GM19324 (cell line): Measurements from ENCODE around the gene EPB41L2.
A peak's percentile ranks its signal among the peaks of the same experiment; 100 is the strongest.

ENCODE experiments used
- ATAC-seq: cut with Tn5 transposase; IDR thresholded peaks from one replicate; pipeline ENCODE4 v1.9.1; 2021; ENCODE audit warnings: mild to moderate bottlenecking, moderate library complexity; ENCODE audit not compliant: unreplicated experiment, low FRiP score

EPB41L2 gene

DNA sequence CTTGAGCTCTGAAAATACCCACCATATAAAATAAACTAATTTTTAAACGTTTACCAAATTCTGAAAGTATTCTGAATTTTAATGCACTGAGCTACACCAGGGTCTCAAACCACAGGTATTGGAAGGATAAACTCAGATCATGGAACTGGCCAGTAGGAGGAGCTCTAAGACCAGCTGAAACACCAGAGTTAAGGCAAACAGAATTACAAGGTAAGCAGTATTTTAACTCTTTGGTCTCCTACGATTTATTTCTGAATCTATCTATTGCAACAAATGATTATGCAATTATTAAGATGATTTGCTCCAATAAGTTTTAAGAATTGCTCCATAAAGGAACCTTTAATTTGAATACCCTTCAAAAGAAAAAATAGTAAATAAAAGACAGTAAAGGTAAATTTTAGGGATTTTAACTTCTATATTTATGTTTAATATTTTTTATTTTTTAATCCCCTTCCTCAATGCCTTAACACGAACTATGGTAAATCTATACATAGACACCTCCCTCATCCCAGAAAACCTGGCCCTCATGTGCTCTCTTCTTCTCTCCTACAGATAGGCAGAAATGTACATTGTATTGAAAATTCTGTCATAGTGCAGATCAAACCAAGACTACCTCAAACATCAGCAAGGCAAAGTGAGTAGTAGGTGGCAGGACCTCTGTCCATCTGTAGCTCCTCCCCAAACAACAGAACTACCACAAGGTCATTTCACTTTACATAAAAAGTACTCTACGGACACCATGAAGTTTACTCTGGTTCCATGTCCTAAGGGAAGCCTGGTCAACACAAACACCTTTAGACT is 177.5 kb downstream of the EPB41L2 start:
- ATAC-seq = peak; percentile 89

DNA sequence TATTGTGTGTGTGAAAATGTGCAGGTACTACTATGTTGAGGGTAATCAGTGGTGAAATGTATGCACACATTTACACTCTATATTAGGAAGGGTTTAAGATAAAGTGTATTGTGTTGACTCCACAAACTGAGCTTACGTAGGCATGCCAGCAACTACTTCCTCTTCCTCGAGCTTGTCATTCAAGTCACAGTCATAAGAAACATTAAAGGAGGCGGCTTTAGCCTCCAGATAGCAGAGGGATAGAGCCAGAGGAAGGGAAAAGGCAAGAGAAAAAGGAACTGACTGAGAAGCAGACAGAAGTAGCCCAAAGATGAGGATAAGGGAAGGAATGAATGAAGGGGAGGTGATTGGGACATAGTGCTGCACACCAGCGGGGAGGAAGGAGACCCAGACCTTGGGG is 180.7 kb downstream of the EPB41L2 start:
- no peak for ATAC-seq

DNA sequence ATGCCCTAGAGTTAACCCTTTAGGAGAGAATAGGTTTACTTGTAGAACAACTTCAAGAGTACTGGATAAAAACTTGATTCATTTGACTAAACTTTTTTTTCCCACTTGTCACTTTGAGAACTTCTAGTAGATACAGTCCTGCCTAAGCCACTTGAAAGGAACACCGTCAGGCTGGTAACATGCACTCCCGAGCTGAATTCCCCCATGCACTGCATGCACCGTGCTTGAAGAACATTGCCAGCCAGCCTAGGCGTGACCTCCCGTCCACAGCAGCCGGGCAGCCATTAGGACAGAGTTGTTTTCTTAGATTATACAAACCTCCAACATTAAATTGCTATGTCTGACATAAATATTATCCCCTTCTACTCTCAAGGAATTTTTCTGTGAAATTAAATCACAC is 183.2 kb downstream of the EPB41L2 start:
- no peak for ATAC-seq

DNA sequence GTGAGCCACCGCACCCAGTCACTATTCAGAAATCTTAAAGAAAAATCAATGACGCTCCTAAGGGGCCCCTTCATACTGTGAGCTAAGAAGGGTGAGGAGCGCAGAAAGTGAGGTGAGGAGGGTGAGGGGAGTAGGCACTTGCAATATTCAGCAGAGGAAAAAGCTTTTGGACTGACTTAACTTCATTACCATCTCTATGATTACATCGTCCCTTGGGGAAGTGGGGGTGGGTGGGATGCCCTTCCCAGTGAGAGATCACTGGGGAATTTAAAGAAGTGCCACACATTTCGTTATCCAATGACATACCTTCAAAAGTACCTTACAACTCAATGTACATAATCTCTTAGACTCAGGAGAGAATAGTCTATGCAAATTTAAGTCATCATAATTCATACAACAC is 189.3 kb downstream of the EPB41L2 start:
- no peak for ATAC-seq

DNA sequence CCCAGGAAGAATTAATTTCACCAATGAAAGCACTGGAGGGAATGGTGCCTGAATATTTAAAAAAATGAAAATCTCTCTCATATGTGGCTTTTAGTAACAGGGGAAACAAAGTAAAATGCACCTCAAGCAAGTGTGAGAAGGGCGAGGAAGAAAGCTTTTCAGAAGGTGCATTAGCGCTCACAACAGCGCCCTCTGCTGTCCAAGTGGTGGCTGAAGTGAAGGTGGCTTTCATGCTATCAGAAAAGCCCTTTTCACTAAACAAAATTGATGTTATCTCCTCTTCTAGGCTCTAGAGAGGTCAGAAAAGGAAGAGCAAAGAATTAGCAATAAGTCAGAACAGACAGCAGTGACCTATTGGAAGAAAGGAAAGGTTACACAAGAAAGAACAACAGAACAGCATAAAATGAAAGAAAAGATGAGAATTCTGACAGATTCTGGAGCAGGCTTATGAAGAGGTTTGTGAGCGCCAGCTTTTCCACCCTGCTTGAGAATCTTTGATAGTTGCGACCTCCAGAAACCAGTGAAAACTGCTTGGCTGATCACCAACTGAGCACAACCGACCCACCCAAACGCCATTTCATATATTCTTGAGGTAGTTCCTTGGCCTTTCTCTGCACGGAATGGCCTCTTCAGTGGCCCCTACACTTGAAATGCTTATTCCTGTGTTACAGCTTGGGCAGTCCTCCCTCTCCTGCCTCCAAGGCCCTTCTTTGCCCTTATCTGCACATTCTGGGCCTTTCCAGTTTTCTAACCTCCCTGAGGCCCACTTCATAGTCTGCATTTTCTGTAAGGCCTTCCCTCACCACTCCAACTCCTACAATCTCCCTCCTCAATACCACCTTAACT is 190.6 kb downstream of the EPB41L2 start:
- ATAC-seq = no peak

DNA sequence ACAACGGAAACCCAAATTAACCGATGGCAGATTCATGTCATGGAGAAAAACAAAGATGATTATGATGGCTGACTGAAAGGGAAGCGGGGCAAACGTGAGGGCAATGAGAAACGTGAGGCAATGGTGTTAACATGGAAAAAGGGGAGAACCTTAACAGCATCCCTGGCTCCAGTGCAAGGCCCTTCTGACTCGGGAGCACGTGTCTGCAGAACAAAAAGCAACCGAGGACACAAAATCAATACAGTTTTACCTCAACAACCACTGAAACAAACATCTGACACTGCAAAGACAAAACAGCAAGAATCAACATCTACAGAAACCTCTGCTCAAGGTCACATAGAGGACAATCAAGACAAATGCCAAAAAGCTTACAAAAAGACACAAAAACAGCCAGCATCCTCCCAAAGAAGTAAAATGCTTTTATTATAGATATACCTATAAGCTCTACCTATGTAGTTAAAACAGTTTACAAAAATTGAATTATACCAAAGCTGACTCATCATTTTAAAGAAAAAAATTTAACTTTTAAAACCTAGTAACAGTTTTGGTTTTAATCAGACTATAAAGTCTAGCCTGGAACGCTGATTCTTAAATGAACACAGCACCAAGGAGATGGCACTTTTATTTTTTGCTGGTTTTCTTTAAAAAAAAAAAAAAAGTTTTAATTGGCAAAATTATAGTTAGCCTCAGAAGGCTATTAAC is 192.7 kb downstream of the EPB41L2 start:
- ATAC-seq = no peak

DNA sequence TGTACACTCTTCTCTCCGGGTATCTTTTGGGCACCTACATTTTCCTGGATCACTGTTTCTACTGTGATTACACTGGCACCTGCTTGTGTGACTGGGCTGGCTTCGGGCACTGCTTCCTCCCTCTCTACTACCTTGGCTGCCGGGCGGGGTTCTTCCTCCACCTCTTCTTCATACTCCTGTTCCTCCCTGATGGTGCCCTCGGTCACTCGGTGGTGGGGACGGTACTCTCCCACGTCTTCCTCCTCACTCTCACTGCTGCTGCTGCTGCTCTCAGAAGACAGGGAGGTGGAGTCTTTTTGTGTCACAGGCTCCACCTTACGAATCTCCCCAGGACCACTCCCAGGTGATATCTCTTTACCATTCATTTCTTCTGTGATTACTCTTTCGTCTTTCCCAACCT is 193.4 kb downstream of the EPB41L2 start:
- no peak for ATAC-seq

DNA sequence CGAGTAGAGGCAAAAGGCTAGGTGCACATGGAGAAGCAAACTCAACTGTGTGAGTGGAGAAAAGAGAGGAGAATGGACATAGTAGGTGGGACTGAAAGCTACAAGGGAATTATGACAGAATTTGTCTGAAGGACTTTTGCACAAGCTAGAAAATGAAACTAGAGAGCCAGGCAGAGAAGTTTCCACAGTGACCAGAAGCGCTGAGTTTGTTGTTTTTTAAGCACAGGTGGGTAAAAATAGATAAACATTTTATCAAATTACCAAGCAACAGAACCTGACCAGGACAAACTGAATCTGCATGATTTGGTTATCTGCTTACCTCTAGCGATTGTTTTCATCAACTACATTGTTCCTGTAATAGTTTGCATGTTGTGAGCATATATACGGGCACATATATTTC is 197.3 kb downstream of the EPB41L2 start:
- no peak for ATAC-seq

DNA sequence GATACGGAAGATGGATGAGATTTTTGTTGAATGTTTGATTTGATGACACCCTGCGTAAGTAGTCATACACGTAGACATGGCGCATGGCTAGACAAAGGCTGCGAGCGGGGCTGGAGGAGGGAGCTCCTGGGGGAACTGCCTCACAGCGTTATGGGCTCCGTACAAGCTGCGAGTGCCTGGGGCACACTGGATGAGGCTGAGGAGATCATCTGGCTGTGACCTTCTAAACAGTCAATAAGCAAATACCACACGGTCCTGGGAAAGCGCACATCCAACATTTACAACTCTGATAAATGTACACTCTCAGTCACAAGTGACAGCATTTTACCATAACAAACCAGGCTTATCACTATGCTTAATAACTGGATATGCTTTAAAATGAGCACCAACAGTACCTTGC is 198.7 kb downstream of the EPB41L2 start:
- ATAC-seq = no peak

DNA sequence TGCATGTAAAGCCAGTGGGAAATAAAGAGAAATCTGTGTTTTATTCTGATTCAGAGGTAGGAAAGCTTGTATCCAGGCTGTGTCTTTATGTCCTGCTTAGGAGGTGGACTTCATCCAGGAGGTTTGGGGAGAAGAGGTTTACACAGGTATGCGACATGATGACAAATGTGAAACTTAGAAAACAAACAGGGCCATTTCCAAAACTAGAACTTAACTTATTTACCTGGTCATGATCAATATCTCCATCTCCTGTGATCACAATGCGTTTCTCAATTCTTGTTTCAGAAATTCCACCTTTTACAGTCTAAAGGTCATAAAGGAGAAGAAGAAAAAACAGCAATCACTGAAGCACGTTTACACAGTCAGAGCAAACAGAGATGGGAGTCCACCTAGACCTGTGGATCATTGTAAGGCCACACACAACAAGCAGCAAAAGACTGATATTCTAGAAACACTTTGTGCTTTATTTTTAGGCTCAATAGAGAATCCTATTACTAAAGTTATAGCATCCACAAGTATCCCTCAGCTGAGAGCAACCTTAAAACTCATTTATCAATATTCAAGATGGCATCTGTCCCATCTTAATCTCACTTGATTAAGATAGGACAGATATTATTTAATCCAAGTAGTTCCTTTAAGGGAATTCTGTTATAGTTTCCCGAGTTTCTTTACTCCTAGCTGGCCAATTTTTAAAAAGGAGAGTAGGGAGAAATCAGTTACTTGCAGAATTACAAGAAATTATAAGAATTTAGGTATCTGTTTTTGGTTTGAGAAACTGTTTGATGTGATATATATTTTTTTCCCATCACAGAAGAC is 199.4 kb downstream of the EPB41L2 start:
- ATAC-seq = no peak

DNA sequence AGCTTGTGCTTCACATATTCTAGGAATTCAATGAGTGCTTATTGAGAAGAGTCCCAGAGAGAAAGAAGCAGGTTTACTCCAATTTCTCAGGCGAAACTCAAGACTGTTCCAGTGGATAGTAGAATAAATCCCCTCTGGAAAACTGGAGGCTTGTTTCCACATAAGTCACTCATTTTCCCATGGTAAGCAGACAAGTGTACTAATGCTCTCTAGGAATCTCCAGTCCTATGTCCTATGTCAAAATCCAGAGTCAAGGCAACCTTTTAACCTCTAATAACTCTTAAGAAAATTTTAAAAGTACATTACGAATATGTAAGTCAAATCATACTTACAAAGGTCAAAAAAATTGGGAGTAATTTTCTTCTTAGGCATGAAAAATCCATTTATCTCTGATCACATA is 200.7 kb downstream of the EPB41L2 start:
- ATAC-seq = no peak

DNA sequence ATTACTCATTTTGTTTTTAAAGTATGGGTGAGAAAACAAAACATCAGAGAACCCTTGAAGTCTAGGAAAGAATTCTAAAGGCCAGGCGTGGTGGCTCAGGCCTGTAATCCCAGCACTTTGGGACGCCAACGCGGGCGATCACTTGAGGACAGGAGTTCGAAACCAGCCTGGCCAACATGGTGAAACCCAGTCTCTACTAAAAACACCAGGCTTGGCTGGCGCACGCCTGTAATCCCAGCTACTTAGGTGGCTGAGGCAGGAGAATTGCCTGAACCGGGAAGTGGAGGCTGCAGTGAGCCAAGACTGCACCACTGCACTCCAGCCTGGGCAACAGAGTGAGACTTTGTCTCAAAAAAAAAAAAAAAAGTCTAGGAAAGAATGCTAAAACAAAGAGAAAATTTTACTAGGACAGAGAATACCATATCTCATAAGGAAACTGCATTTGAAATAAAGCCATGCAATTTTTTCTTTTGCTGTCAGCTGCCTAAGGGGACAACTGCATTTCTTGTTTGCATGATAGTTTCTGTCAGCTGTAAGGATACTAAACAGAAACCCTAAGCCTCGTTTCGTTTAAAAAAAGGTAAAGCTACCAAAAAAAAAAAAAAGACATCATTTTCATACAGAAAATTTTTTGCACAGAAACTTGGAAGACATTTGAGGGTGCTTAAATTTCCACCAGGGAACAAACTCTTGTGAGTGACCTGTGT is 203.7 kb downstream of the EPB41L2 start:
- peak; percentile 72 for ATAC-seq

DNA sequence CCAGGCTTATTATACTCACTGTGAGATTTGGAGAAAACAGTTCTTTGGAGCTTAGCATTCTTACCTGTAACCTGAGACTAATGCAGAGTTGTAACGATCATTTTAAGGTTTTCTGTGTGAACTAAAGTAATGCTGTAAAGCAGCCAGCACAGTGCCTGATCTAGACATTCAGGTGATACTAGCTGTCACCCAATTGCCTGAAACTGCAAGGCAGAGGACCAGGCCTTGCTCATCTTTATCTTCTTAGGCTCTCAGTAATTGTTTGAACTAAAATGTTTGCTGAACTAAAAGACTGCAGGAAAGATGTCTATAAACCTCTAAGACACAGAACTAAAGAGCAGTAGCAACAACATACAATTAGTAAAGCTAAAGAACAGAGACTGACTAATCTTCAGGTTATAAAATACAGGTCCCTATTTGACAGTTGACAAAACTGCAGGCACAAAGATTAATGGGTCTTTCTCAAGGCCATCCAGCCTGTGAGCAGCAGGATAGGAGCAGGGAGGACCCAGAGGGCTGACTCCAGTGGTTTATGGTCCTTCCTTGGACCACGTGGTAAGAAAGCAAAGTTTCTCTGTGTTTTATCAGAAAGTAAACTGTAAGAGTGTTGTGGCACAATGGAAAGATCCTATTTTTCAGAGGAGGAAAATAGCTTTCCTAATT is 204.4 kb downstream of the EPB41L2 start:
- ATAC-seq = no peak

DNA sequence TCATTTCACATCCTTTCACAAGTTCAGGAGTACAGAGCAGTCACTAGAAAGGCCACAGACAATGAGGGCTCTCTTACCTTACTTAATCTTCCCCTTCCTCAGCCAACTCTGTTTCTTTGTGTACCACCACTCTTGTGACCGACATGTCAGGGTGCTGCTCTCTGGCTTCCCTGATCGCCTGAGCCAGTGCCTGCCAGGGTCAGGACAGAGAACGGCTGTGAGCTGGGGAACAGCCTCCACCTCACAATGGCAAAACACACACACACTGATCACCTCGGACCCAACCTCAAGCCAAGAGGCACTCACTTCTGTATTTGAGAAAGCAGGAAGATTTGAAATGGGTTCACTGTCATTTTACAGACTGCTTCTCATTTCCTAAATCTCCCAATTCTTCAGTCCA is 205.0 kb downstream of the EPB41L2 start:
- ATAC-seq = no peak

DNA sequence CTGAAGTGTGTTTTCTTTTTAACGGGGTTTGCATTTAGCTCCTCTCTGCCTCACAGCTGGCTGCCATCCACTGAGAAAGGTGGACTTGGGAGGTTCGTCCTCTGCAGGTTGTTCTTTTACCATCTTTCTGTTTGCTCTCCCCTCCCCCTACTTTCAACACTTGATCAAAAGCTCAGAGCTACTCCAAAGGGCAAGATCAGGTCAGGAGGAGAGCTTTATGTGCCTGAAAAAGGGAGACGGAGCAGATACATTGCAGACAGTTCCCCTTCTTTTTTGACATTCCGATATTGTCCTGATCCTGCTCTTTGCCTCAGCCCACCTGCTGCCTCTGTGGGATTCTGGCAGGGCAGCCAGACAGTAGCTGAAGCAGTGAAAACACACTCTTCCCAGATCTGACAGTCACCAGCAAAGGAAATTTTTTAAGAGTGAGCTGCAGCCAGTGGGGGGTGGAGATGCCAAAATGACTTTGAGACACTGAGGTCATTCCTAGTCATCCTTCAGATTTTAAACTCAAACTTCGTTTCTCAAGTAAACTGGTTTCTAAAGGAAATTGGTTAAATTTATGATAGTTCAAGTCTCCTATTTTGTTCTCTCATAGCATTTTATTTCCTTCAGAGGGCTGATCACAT is 209.4 kb downstream of the EPB41L2 start:
- no peak for ATAC-seq

DNA sequence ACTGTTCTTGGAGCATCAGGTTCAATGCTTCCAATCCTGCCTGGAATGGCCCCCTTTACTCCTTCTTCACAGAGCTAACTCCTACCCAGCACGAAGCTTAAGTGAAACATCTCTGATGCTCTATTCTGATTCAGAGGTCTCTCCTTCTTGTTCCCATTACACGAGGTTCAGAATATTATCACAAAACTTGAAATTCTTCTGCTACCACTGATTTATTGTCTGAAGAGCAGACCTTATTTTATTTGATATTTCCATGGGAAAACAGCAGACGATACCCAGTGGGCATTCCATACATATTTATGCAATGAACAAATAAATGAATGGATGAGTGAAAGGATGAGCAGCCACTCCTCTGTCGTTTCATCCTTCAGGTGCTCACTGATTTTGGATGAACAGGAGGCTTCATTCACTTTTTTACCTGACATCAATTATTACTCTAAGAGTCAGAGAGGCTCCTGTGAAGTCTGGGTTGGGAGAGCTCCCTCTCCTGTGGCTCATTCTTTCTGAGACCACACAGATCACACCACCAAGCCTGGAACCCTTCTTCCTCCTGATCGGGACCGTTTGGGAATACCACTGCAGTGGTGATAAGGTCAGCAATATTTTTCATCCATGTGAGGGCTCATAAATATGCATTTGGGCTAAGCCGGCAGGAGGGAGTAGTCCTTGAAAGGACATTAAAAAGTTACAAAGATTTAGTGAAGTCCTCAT is 210.0 kb downstream of the EPB41L2 start:
- ATAC-seq = no peak

DNA sequence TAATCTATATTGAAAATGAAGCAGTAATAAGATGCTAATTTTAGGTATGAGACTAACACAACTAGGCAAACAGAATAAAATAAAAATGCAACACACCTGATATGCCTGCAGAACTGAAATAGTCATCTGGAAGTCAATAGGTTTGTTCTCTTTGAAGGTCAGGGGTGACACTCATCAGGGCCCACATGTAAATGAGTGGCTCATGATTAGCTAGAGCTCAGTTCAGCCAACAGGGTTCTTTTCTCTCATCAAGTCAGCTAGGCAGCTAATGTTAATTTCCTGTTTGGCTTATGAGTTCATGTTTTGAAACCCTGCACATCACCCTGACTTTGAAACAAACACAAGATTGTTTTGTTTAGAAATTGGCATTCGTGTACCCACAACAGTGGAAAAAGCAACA is 212.0 kb downstream of the EPB41L2 start:
- no peak for ATAC-seq

DNA sequence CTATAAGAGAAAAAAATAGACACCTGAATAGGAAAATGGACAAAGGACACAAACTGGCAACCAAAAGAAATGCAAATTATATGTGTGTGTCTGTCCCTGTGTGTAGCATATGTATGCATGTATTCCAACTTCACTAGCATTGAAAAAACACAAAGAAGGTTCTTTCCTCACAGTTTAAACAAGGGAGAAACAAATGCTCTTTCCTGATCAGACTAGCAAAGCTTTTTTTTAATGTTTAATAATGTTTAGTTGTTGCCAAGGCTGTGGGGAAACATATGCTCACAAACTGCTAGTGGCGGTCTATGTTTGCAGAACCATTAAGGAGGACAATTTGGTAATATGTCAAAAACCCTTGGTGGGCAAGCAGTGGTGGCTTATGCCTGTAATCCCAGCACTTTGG is 213.5 kb downstream of the EPB41L2 start:
- no peak for ATAC-seq
